Keratinocyte (primary cell): ENCODE results near the gene GAD1.

Experiments used
- CTCF ChIP-seq, 3 experiments: IDR thresholded peaks in 1 of 3; conservative IDR thresholded peaks in 1 of 3; optimal IDR thresholded peaks in 1 of 3; 2 replicates in 2 of 3; 3 replicates in 1 of 3; pipeline versions ENCODE3 to v1.5.1; 2011; ENCODE audit warnings: low read length in 3 of 3, mild to moderate bottlenecking in 3 of 3, moderate library complexity in 2 of 3, control low read depth in 1 of 3, inconsistent platforms in 1 of 3; ENCODE audit not compliant: insufficient read depth in 2 of 3; ENCODE audit errors: extremely low read depth in 1 of 3
- EZH2 ChIP-seq: IDR thresholded peaks from one replicate; pipeline ENCODE4 v1.6.1; 2012; ENCODE audit warnings: inconsistent platforms, mild to moderate bottlenecking, low read length, moderate library complexity

GRCh38 chr2:170892391-170892951, 75.8 kb downstream of the GAD1 start:
- TF ChIP-seq CTCF (optimal IDR thresholded peaks at IDR 0.05 in 1 of 3, IDR thresholded peaks at IDR 0.05 in 1 of 3, conservative IDR thresholded peaks at IDR 0.05 in 1 of 3; ENCODE audit: extremely low read depth in 1 of 3, insufficient read depth in 2 of 3, low read length in 3 of 3) (no peak), EZH2 (no peak)
